Measurements from ENCODE around the gene MKS1.

The MKS1 gene

DNA sequence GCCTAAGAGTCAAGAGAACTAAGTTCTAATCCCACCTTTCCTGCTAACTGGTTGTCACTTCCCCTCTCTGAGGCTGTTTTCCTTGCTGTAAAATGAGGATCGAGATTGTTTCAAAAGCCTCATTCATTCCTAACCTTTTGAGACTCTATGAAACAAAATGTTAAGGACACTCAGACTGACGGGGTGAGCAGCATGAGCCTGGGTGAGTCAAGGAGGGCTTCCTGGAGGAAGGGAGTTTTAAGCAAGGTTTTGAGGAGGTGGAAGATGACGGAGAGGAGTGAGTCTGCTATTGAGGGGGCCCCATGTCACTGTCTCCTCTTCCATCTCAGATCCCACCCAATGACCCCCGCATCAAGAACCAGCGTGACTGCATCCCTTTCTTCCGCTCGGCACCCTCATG lies 22.4 kb downstream of the MKS1 start:
- no peak for DNase-seq

DNA sequence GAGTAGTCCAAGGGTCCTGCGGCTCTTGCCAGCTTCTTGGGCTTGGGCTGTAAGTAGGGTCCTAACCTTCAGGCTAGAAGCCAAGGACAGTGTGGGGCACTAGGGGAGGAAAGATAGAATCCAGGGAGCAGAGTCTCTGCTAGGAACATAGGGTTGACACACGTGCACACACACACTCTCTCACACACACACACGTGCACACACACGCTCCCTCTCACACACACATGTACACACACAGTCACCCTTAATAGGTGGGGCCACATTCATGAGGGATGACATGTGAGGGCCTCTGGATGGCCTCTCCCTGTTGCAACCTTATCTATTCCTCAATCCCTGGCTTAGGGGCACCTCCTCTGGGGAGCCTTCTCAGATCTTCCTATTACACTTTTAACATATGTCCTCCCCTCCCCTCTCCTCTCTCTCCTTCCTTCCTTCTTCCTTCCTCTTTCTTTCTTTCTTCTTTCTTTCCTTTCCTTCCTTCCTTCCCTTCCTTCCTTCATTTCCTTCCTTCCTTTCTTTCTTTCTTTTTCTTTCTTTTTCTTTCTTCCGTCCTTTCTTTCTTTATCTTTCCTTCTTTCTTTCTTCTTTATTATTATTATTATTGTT lies 23.4 kb downstream of the MKS1 start:
- no peak for DNase-seq

DNA sequence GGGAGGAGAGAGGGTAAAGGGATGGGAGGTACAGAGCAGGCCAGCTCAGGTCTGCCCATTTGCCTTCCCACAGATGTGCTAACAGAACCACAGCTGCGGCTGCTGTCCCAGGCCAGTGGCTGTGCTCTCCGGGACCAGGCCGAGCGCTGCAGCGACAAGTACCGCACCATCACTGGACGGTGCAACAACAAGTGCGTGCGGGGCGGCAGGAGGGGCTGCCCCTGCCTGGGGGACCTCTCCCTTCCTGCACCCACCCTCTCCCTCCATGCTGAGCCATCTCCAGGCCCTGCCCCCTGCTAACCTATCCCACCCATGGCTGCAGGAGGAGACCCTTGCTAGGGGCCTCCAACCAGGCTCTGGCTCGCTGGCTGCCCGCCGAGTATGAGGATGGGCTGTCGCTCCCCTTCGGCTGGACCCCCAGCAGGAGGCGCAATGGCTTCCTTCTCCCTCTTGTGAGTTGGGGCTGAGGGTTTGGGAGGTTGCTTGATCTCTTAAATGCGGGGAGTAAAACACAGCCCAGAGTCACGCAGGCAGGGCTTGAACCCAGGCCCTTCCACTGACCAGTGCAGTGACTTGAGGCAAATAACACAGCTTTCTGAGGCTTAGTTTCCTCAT lies 25.3 kb downstream of the MKS1 start:
- DNase-seq: no peak

DNA sequence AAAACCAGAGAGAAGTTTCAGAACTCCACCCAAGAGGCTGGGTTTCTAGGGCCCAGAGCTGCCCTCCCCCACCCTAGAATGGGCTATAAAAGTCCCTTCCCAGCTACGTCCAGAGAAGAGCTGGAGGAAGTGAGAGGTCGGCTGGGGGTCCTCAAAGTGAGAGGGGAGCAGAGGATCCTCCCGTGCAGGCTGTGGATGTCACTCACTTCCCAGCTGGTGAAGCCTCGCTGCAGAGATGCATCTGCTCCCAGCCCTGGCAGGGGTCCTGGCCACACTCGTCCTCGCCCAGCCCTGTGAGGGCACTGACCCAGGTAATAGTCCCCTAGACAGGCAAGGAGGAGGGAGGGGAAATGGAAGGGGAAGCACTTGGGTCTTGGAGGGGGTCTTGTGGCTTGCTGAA lies 26.4 kb downstream of the MKS1 start, which contains the start of gene EPX:
Gene EPX, plus strand, starts transcription at position 115 of the 400 bp plus-strand sequence. Its CDS starts 121 bp downstream, at position 236.
- no peak for DNase-seq

DNA sequence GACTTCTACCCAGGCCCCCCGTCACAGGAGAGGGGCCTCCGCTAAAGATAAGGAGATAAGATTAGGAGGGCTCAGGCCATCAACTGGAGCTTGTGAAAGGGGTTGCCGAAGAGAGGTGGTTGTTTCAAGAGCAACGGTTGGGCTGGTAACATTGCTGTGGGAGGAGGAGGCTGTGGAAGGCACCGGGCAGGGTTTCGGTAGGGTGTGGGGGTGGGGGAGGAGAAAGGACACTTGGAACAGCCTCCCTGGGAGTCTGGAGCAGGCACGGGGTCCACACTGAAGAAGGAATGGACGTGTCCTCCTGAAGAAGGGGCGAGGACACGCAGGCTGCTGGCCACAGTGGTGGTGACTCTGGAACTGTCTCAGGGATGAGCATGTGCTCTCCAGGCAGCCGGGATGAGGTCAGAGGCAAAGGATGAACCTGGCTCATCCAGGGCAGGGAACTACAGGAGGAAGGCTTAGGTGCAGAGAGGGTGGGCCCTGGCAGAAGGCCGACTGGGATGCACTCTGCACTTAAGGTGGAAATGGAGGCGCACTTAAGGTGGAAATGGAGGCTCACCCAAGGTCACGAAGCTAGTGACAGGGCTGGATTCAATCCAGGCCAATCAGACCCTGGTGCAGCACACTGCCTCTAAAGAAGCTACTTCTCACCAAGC lies 27.7 kb downstream of the MKS1 start:
- DNase-seq: no peak

DNA sequence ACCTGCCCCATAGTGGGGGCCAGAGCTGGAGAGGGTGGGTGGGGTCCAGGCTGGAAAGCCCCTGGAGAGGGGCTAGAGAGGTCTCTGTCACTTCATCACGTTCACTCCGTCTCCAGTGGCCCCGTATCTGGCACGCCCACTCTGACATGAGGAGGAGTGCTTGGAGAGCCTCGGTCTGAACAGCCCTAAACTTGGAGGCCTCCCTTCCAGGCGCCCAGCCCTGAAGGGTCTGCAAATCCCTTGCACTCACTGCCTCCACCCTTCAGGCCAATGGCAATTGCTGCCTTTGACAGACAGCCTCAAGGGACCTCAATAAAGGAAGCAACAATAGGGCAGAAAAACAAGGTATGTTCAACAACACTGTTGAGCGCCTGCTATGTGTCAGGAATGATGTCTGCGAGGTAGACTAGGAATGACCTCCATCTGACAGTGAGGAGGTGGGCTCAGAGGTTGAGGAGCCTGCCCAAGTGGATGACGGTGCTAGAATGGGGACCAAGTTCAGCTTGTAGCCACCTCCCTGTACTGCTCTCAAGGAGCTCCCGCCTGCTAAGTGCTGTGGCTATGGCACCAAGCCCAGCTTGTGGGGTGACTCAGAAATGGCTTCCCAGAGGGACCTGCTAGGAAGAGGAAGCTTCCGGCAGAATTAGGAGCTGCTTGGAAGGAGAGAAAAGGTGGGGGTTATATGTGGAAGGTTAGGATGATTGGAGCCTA lies 29.5 kb downstream of the MKS1 start:
- no peak for DNase-seq

DNA sequence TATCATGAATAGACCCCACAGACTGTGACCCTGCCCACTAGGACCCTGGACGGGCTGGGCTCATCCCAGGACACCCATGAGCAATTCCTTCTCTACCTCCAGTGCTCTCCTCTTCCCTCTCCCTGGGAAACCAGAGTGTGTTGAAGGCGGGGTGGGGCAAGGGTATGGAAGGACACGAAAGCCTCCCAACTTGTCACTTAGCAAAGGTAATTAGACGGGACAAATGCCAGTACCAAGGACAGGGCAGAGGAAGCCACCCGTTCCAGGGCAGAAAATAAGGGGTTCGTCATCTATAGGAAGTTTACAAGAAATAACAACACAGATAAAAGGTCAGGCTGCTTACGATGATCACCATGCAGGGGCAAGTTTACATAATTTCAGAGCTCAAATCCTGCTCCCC lies 31.4 kb downstream of the MKS1 start:
- DNase-seq: no peak

DNA sequence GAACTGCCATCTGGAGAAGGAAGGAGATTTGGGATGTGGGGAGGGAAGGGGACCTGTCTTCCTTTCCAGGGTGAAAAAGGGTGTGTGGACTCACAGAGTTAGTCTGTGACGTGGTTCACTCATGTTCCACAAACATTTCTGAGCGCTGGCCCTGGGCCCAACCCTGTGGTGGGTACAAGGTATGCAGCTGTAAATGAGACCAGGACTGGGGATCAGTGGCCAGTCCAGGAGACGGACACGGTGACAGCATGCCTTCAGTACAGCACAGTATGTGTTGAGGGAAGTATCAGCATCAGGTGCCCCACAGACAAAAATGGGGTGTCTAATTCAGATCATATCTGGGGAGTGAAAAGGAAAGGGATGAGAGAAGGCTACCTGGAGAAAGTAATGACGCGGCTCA lies 32.0 kb downstream of the MKS1 start:
- no peak for DNase-seq

DNA sequence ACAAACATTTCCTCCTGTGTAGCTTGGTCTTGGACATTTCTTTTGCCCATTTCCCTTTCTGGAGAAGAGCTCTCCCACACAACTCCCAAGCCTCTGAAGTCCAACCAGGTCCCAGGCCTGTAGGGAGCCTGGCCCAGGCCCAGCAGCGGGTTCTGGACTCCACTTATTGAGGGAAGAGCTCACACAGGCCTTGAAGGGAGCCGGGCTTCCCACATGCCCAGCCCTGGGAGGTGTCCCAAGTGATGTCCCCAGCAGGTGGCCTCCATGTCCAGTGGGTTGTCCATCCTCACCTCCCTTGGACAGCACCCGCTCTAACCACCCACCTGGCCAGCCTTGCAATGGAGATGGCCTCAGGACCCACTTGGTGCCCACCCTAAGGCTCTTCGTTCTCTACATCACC lies 32.5 kb downstream of the MKS1 start:
- no peak for DNase-seq

DNA sequence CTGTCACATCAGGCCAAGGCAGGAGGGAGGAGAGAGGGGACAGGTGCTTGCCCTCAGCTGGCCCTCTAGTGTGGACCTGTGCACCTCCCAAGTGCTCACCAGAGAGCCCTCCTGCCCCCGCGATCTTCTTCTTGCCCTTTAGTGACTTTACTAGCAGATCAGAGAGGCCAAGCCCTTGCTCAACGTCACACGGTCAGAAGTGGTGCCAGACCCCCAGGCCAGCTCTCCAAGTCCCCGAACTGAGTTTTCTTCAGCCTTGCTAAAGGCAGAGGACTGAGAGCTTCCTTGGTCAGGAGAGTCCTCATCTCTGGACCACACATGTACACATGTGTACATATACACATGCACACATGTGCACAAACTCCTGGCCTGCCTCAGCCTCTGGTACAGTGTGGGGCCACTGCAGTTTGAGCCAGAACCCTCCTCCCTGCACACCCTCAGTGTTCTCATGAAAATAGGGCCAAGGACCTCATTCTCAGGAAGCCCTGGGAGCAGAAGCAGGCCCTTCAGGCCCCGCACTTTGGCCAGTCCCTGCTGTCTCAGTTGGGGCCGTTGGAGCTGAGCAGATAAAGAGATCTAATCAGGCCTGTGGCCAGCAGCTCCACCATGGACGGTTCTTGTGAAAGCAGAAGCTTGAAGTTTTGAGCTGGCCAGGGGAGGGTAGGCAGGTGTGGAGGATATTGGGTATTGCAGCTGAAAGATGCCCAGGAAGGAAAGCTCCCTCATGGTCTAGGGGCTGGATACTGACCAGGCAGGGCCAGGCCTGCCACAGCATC lies 33.9 kb downstream of the MKS1 start:
- no peak for DNase-seq

DNA sequence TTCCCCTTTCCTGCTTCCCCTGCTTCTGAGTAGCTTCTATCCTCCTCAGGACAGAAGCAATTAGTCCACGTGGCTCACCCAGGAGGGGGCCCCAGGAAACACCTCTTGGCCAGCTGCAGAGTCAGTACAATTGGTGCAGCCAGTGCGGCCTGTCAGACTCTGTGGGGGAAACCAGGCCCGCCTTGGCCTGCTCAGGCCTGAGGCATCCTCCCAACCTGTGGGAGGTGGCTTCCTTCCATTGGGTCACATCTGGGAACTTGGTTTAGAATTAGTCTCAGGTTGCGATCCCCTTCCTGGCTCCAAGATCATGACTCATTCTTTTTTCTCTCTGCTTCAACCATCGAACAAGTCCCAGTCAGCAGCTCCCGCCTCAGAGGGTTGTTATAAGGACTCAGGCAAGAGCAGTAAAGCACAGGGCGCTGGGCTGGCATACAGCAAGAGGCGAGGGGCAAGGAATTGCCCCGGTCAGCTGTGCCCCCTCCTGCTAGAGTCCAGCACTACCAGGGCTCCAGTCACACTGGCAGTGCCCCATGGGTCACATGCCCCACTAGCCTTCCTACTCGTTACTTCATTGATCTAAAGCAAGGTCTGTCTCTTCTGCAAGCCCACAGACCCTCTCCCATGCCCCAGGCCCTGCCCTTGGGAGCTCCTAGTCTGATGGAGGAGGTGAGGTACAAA lies 34.6 kb downstream of the MKS1 start:
- DNase-seq: no peak

DNA sequence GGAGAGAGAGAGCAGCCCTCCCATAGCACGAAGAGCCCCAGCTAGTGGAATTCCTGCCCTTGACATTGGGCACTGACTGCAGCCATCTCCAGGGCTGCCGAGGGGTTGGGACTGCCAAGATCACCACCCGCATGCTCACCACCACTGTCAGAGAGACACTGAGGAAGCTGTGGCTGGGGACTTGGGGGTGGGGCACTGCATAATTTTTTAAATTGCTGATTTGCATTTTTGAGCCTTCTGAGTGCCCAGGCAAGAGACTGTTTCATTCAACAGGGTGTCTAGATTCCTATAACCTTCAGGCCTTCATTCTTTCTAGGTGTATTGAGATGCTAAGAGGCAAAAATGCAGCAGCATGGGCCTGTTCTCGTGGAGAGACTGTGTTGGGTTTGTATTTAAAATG lies 35.5 kb downstream of the MKS1 start:
- no peak for DNase-seq

DNA sequence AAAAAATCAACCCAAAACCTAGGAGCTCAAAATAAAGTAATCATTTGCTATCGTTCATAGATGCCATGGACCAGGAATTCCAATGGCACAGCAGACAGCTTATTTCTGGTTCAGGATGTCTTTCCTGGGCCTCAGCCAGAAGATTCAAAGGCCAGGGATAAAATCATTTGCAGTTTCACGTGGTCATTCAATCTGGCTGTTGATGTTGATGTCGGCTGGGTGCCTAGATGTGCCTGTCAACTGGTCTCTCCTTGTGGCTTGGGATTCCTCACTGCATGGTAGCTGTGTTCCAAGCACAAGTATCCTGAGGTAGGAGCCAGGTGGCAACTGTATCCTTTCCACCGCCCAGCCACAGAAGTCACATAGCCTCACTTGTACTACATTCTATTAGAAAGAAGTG lies 37.3 kb downstream of the MKS1 start:
- no peak for DNase-seq

DNA sequence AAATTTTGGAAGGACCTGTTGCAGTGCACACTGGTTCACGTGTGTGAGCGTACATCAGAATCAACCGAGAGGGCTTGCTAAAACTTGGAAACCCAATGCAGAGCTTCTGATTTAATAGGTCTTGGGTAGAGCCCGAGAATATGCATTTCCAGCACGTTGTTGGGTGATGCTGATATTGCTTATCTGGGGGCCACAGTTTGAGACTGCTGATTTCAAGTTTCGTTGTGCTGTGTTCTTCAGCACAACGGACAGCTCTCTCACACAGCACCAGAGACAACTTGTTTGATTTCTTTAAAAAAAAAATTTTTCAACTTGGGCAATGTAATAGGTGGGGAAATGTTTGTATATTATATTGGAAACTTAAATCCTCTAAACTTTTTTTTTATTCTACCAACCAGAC lies 42.9 kb downstream of the MKS1 start:
- DNase-seq: no peak

DNA sequence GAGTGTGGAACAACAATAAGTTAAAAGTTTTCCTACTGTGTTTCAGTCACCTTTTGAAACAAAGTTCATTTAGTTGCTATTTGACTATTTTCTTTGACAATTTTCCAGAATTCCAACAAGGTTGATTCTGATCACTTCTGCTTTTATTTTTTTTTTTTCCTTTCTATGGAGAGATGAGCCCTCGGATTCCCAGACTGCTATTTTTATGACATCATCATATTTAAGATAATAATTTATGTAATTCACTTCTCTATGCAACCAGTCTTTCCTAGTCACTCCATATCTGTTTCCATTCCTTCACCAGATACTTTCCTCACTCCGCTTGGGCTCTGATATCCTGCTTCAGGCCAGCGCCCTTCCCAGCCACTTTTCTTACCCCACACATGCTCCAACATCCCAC lies 44.2 kb downstream of the MKS1 start:
- no peak for DNase-seq

DNA sequence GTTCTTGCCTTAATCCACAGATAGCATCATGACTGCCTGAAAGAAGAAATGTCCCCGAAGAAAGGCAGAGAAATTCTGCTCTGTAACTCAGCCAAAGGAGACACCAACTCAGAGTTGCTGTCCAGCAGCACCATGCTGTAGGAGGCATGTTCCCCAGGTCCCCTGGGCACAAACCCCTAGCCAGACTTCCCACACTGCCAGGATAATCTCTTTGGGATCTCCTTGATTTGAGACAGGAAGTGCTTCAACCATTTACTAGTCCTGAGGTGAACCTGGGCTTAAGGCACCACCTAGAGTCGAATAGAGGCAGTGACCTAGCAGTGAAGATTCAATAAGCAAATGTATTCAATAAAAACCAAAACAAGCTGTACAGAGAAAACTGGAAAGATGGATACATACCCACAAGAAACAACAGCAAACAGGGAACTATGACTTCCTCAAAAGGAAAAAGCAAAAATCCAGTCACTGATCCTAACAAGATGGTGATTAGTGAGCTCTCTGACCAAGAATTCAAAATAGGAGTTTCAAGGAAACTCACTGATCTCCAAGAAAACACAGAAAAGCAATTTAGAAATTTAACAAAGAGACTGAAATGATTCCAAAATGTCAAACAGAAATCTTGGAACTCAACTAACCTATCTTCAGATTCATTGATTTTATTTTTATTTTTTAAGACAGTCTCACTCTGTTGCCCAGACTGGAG lies 46.5 kb downstream of the MKS1 start:
- peak; percentile 50 to 51 for DNase-seq

DNA sequence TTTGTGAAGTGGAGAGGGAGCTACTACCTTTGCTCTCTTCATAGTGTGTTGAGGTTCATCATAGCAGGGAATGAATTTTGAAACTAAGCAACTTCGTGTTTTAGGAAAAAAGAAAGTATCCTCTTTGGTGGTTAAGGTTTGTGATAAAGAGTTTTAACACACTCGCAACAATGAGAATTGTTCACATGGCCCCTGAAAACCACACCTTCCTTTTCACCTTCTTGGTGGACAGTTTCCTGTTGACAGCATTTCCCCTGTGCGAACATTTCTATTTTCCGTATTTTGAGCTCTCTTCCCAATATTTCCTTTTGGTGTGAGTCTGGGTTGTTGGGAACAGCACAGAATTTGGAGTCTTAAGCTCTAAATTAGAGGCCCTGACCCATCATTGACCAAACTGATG lies 48.4 kb downstream of the MKS1 start:
- DNase-seq: no peak

DNA sequence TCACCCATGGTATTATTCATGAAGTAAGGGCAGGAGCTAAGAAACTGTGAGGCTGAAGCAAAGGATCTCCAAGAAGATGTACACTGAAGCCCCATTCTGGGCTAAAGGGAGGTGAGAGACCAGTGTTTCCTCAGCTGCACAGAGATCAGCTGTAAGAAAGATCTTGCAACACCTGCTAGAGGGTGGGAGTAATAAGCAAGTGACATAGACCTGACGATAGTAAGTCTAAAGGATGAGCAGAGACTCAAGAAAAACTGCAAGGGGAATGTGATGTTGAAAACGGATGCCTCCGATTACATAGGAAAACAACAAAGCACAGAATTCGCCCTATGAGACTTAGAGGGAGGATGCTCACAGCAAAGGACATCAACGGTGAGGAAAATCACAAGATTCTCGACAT lies 52.4 kb downstream of the MKS1 start, which contains the start of gene OR4D2:
Gene OR4D2, plus strand, starts transcription at position 301 of the 400 bp plus-strand sequence. CDS start 2,674 bp downstream, outside the sequence.
- DNase-seq: no peak

DNA sequence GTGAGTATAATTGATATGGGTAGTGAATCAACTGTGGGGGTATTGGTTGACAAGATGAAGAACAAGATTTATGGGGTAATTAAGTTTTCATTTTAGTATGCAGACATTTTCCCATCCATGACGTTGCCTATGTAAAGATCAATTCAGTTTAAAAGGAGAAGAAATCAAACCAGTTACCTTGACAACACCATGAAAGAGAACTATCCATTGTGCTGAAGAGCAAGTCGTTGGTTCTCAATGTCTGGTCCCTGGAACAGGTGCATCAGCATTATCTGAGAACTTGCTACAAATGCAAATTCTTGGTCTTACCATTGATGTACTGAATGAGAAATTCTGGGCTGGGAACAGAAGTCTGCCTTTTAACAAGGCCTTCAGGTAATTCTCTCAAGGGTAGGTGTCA lies 53.1 kb downstream of the MKS1 start:
- no peak for DNase-seq

DNA sequence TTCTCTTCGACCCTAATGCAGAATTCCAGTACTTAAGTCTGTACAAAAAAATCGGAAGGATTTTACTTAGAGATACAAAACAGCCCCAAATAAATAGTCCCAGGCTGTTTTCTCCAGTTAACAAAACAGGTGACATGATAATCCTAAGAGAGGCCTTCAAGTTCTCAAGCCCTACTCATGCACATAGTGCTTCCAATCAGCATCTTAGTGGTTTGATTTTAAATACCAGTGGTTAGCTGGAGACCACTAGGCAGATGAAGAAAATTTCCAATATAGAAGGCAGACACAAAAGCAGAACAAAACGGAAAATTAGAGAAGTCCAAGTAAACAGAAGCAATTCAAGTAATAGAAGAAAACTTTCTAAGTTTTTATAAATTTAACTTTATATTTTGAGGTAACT lies 57.5 kb downstream of the MKS1 start:
- DNase-seq: no peak

DNA sequence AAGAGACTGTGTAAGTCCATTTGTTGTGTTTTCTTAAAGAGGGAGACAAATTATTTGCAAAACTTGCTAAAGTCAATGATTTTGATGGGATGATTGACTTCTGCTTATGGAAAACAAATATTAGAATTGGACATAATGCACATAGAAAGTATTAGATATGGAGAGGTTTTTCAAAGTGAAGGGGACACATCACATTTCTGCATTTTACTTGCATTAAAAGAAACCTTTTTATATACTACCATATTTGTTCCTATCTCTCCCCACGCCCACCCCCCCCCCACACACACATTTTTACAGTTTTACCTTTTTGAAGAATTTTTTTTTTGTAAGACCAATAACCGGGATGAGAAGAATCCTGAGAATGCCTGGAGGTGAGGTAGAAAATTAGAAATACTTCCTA lies 60.9 kb downstream of the MKS1 start:
- DNase-seq: no peak
